ENCODE results near the gene KRTAP4-16.
"Not testable (repeated sequence)": the region's sequence is repeated elsewhere in the genome, so short reads cannot be mapped to it uniquely, and the experiment has no call there.

The KRTAP4-16 gene

DNA sequence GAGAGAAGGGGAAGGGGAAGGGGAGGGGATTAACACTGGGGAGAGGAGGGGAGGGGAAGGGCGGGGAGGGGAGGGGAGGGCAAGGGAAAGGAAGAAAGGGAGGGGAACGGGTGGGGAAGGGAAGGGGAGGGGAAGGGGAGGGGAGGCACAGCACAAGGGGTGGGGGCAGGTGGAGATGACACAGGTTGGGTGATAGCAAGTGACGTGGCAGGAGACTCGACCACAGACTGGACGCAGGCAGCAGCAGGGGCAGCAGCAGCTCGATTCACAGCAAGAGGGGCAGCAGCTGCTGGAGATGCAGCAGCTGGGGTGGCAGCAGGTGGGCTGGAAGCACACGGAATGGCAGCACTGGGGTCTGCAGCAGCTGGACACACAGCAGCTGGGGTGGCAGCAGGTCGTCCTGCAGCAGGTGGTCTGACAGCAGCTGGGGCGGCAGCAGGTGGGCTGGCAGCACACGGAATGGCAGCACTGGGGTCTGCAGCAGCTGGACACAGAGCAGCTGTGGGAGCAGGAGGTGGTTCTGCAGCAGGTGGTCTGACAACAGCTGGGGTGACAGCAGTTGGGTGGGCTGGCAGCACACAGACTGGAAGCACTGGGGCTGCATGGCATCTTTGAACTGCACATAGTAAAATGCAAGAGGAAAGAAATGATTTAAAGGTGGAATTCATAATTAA is at the start of gene KRTAP4-16:
KRTAP4-16 (minus strand) TSS at position 624 of the 674 bp plus-strand sequence; CDS start at position 624, 0 bp downstream.
- no peak for DNase-seq

- DNase-seq, result no peak
Observed at GRCh38 chr17:41151525-41151924, 49.5 kb upstream of the KRTAP4-16 start.

DNA sequence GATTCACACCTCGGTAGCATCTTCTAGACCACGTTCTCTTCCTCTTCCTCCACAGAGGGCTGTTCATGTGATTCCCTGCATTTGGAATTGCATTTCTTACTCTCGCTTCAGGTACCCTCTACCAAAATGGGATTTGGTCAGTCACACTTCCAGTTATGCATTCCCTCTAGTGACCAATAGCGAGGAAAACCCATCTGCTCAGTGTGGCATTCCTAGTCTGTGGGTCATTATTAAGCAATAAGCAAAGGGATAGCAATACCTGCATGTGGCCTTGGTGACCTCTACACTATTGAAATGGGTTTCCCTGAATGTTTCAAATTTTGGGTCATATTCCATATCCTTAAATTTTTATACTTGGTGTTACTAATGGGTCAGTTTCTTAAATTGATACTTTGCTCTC is 48.0 kb upstream of the KRTAP4-16 start:
- DNase-seq, result no peak

DNA sequence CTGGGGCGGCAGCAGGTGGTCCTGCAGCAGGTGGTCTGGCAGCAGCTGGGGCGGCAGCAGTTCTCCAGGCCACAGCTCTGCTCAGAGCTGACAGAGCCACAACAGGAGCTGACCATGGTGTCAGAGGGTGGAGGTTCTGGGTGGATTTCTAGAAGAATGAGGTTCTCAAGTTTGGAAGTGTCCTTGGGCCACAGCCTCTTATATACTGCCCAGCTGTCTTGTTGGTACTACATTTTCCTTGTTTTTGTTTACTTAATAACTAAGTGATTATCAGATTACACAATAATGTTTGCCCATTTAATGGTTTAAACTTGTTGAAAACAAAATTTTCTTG is 47.6 kb upstream of the KRTAP4-16 start, which contains the start of gene KRTAP4-5:
KRTAP4-5 (minus strand) TSS at position 174 of the 334 bp plus-strand sequence; CDS start at position 116, 58 bp downstream.
- DNase-seq, result no peak

DNA sequence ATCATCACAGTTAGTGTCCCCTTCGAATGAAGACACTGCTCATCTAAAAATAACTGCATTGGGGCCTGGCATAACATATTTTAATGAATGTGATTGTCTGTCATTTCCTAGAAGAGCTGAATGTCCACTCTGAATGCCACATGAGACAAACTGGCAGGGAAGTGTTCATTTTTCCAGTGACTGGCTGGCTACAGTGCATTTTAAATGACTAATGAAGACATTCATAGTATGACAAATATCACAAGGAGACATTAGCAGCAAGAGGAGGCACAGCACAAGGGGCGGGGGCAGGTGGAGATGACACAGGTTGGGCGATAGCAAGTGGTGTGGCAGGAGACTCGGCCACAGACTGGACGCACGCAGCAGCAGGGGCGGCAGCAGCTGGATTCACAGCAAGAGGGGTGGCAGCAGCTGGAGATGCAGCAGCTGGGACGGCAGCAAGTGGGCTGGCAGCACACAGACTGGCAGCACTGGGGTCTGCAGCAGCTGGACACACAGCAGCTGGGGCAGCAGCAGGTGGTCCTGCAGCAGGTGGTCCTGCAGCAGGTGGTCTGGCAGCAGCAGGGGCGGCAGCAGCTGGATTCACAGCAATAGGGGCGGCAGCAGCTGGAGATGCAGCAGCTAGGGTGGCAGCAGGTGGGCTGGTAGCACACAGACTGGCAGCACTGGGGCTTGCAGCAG is 47.1 kb upstream of the KRTAP4-16 start:
- DNase-seq, result not testable (repeated sequence)

DNA sequence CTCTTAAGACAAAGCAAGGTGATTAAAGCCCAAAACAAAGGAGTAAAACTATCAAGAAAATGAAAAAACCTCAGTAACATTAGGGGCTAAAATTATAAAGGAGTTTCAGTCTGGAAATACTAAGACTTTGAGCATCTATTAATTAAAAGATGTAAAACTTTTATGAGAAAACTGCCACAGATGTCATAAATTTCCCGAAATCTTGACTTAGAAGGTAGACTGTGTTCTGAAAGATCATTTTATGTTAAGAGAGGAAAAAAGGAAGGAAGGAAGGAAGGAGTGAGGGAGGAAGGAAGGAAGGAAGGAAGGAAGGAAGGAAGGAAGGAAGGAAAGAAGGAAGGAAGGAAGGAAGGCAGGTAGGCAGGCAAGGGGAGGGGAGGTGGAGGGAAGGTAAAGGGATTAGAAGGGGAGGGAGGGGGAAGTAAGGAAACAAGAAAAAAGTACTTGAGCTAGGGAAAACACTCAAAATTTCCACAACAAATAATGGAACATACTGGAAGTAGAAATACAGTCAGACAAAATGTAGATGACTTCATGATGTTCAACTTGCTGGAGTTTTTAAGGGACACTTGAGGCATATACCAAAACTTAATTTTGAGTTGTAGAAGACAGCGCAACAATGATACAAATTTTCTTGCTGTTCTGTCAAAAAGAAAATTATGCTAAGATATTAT is 45.7 kb upstream of the KRTAP4-16 start:
- no peak for DNase-seq

GRCh38 chr17:41145261-41145660 is 43.3 kb upstream of the KRTAP4-16 start:
- no peak for DNase-seq

DNA sequence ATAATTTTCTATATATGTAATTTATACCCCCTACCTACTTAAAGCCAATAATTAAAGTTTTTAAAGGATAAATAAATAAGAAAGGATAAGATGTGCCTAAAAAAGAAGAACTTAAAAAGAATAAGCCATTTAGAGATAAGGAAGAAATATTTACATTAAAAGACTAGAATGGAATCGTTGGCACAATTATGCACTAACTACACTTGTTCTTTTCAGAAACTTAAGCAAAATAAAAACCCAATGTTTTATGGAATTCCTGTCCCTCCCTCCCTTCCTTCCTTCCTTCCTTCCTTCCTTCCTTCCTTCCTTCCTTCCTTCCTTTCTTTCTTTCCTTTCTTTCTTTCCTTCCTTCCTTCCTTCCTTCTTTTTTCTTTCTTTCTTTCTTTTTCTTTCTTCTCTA is 42.8 kb upstream of the KRTAP4-16 start:
- DNase-seq, result no peak

DNA sequence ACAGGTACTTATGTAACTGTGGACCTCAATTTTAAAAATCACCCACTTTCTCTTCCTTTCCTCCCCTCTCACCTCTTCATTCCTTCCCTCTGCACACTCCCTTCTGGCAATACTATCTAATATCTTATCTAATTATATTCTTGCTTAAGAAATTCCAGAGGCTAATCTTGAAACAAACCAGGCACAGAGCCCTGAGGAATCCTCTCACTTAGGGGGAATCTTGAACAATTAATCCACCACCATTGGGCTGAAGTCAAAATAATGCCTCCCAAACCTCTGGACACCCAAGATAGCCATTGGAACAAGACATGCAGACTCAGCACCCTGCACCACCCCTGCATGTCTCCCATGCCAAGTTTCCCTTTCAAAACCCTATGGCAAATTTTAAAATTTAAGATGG is 39.4 kb upstream of the KRTAP4-16 start:
- DNase-seq, result no peak

DNA sequence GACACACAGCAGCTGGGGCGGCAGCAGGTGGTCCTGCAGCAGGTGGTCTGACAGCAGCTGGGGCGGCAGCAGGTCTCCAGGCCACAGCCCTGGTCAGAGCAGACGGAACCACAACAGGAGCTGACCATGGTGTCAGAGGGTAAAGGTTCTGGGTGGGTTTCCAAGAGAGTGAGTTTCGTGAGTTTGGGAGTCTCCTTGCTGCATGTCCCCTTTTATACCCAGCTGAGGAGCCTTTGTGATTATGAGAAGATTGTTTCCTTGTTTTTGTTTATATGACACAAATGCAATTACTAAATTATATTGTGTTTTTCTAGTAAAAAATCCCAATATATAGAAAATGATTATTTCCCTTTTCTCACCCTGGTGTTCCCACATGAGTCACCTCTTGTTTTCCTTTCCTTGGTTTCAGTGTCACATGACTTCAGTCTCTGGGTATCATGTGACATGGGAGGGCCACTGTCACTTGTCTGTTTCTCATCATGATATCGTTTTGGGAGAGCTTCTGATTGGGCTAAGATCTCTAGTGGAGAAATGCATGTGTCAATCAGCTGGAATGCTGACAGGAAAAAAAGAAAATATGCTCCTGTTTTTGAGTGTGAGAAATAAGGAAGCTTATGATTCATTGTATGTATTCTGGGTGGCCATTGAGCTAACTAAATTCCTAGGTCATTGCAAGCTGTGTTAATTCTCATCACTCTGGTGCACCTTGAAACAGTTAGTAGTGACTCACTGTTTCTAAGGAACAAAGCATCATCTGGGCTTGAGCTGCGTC is 38.5 kb upstream of the KRTAP4-16 start, which contains the start of gene KRTAP4-6:
KRTAP4-6 (minus strand) TSS at position 185 of the 772 bp plus-strand sequence; CDS start at position 128, 57 bp downstream.
- DNase-seq, result no peak

GRCh38 chr17:41139865-41140264 is 37.9 kb upstream of the KRTAP4-16 start:
- not testable (repeated sequence) for DNase-seq

DNA sequence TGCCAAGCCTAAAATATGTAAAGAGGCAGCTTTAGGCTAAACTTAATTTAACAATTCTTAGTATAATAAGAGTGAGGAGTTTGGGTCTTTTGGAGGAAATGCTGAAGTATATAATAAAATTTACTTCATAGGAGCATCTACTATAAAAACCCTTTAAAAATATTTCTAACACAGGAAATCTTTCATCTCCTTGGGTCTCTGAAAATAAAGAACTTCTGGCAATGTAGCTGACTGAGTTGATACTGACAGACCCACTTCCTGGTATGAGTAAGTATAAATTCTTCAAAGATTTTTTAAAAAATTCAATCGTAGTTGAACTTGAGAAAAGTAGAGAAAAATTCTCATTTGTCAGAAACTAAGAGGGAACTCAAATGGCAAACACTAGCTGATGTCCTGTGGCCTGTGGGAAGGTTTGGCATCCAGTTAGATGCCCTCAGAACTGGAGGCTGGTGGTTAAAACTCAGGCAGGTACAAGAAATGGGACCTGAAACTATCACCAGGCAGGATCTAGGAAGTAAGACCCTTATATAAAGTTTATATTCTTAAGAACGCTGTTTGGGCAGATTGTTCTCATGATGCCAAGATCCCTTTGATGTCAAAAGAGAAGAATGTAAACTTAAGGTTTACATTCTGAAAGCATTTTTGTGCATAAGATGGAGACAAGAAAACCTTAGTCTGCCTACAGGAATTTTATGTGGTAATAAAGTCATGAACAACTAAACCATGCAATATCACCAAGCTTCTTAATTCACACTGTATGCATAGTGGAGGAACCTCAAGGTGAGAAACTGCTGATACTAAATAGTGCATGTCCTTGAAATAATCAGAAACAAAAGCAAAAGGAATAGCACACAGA is 32.1 kb upstream of the KRTAP4-16 start:
- DNase-seq, result no peak

- no peak for DNase-seq
Observed at GRCh38 chr17:41131979-41132378, 30.0 kb upstream of the KRTAP4-16 start.

DNA sequence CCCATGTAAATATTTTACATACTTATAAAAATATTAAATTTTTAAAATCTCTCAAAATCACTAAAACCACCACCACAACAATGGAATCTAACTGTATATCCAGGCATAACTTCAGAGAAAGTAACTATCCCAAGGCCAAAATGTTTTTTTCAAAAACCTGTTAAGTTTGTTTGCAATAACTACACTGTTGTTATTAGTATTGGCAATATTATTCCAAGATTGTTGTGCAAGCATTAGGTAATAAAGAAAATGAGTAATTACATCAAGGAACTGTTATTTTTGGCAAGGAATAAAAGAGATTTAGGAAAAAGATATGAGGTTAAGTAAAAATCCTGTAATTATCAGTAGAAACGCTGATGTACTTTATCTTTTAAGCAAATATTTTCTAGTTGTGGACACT is 25.4 kb upstream of the KRTAP4-16 start:
- no peak for DNase-seq

DNA sequence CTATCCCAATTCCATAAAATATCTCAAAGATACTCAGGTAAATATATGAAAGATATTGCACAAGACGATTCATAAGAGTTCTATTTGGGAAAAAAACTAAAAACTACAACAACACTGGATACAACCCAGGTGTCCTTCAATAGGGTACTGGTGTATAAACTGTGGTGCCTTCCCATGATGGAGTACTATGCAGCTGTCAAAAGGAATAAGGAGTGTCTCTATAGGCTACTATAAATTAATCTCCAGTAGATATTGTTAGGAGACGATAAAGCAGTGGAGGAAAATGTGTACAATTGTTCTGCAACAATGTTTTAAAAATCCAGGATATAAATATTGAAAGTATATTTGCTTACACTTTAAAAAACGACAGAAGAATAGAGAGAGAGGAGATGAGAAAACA is 24.4 kb upstream of the KRTAP4-16 start:
- no peak for DNase-seq

- DNase-seq, result no peak
Observed at GRCh38 chr17:41125064-41125463, 23.1 kb upstream of the KRTAP4-16 start.

- not testable (repeated sequence) for DNase-seq
Observed at GRCh38 chr17:41123991-41124371, 22.0 kb upstream of the KRTAP4-16 start, which contains the start of gene KRTAP4-12. TSS of gene KRTAP4-12 (minus strand) at chr17:41124182. CDS start at chr17:41124122, 60 bp downstream.

DNA sequence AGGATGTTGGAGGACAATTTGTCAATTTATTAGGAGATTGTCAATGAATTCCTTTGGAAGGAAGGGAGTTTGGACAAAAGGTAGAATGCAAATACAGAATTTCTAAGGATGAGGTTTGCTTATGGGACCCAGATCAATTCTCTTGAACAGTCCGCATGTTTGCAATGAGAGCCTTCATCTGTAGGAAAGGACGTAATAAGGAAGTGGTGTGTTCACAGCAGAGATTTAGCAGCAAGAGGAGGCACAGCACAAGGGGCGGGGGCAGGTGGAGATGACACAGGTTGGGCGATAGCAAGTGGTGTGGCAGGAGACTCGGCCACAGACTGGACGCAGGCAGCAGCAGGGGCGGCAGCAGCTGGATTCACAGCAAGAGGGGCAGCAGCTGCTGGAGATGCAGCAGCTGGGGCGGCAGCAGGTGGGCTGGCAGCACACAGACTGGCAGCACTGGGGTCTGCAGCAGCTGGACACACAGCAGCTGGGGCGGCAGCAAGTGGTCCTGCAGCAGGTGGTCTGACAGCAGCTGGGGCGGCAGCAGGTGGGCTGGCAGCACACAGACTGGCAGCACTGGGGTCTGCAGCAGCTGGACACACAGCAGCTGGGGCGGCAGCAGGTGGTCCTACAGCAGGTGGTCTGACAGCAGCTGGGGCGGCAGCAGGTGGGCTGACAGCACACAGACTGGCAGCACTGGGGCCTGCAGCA is 21.4 kb upstream of the KRTAP4-16 start:
- DNase-seq, result not testable (repeated sequence)

DNA sequence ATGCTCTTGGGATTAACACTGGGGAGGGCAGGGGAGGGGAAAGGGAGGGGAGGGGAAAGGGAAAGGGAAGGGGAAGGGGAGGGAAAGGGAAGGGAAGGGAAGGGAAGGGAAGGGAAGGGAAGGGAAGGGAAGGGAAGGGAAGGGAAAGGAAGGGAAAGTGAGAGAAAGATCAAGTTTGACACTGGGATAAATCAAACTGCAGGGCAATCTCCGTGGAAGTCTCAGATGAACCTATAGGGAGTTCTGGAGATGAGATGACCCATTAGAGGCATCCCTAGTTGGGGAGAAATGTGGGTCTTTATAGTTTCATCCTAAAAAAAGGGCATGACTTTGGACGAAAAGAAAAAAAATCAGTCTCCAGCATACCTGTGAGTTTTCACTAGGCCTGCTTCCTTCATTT is 19.7 kb upstream of the KRTAP4-16 start:
- DNase-seq, result no peak

GRCh38 chr17:41119696-41120690 is 18.0 kb upstream of the KRTAP4-16 start:
- peak; percentile 21 for DNase-seq

Data from CD4-positive, alpha-beta T cell treated with Interleukin-10 for 1 hour (primary cell).